ENCODE results near the gene HSD17B11.
"Not testable (repeated sequence)": the region's sequence is repeated elsewhere in the genome, so short reads cannot be mapped to it uniquely, and the experiment has no call there.

Gene HSD17B11

GRCh38 chr4:87405211-87405820, 14.3 kb upstream of the HSD17B11 start:
- no peak for DNase-seq (ENCODE audit: low read depth)

- DNase-seq (ENCODE audit: low read depth): not testable (repeated sequence)
Observed at GRCh38 chr4:87403732-87404131, 12.7 kb upstream of the HSD17B11 start.

- no peak for DNase-seq (ENCODE audit: low read depth)
Observed at GRCh38 chr4:87399954-87400353, 9.0 kb upstream of the HSD17B11 start.

- no peak for DNase-seq (ENCODE audit: low read depth)
Observed at GRCh38 chr4:87399148-87399547, 8.2 kb upstream of the HSD17B11 start.

GRCh38 chr4:87395851-87396250, 4.9 kb upstream of the HSD17B11 start:
- DNase-seq (ENCODE audit: low read depth): not testable (repeated sequence)

- DNase-seq (ENCODE audit: low read depth): not testable (repeated sequence)
Observed at GRCh38 chr4:87395073-87395472, 4.1 kb upstream of the HSD17B11 start.

- DNase-seq (ENCODE audit: low read depth): no peak
Observed at GRCh38 chr4:87392183-87392582, 1.2 kb upstream of the HSD17B11 start.

- DNase-seq (ENCODE audit: low read depth): no peak
Observed at GRCh38 chr4:87391576-87392054, 627 bp upstream of the HSD17B11 start.

GRCh38 chr4:87390551-87390890, 467 bp downstream of the HSD17B11 start:
- no peak for DNase-seq (ENCODE audit: low read depth)

- not testable (repeated sequence) for DNase-seq (ENCODE audit: low read depth)
Observed at GRCh38 chr4:87390055-87390454, 933 bp downstream of the HSD17B11 start.

GRCh38 chr4:87388901-87389300, 2.1 kb downstream of the HSD17B11 start:
- no peak for DNase-seq (ENCODE audit: low read depth)

- DNase-seq (ENCODE audit: low read depth): no peak
Observed at GRCh38 chr4:87387237-87387636, 3.8 kb downstream of the HSD17B11 start.

GRCh38 chr4:87384466-87385132, 6.4 kb downstream of the HSD17B11 start:
- not testable (repeated sequence) for DNase-seq (ENCODE audit: low read depth)

- DNase-seq (ENCODE audit: low read depth): no peak
Observed at GRCh38 chr4:87382931-87383330, 8.1 kb downstream of the HSD17B11 start.

- no peak for DNase-seq (ENCODE audit: low read depth)
Observed at GRCh38 chr4:87382116-87382515, 8.9 kb downstream of the HSD17B11 start.

GRCh38 chr4:87377816-87378215, 13.2 kb downstream of the HSD17B11 start:
- no peak for DNase-seq (ENCODE audit: low read depth)

GRCh38 chr4:87375719-87376291, 15.2 kb downstream of the HSD17B11 start:
- DNase-seq (ENCODE audit: low read depth): no peak

GRCh38 chr4:87370068-87370467, 20.9 kb downstream of the HSD17B11 start:
- DNase-seq (ENCODE audit: low read depth): no peak

- DNase-seq (ENCODE audit: low read depth): no peak
Observed at GRCh38 chr4:87366521-87367162, 24.3 kb downstream of the HSD17B11 start.

GRCh38 chr4:87365348-87365747, 25.6 kb downstream of the HSD17B11 start:
- no peak for DNase-seq (ENCODE audit: low read depth)

- no peak for DNase-seq (ENCODE audit: low read depth)
Observed at GRCh38 chr4:87363552-87363951, 27.4 kb downstream of the HSD17B11 start.

- no peak for DNase-seq (ENCODE audit: low read depth)
Observed at GRCh38 chr4:87360338-87360935, 30.6 kb downstream of the HSD17B11 start.

- no peak for DNase-seq (ENCODE audit: low read depth)
Observed at GRCh38 chr4:87359258-87359657, 31.7 kb downstream of the HSD17B11 start.

Measured in HS-27A (cell line).